Neuron (in vitro differentiated cells): ENCODE data around the gene HOXB7.

Source experiments
- H2AFZ ChIP-seq: one replicate; pipeline ENCODE4 v1.6.1; 2013; ENCODE audit warnings: low read depth, mild to moderate bottlenecking, inconsistent platforms, low read length, moderate library complexity
- H3K27me3 ChIP-seq: one replicate; pipeline ENCODE4 v1.6.1; 2013; ENCODE audit warnings: low read length; ENCODE audit not compliant: insufficient read depth
- H3K36me3 ChIP-seq: one replicate; pipeline ENCODE4 v1.6.1; 2013; ENCODE audit warnings: low read length; ENCODE audit not compliant: insufficient read depth
- H3K4me1 ChIP-seq: one replicate; pipeline ENCODE4 v1.6.1; 2013; ENCODE audit warnings: low read length; ENCODE audit not compliant: insufficient read depth
- H3K4me3 ChIP-seq: 2 replicates; pipeline ENCODE4 v1.5.1; 2013; ENCODE audit warnings: mild to moderate bottlenecking, low read length, moderate library complexity
- H3K9me3 ChIP-seq: one replicate; pipeline ENCODE4 v1.6.1; 2013; ENCODE audit warnings: low read length

The HOXB7 gene

GRCh38 chr17:48610282-48611211, at the start of gene HOXB7:
TSS of gene HOXB7 (minus strand) at chr17:48611017. CDS start at chr17:48610918, 99 bp downstream.
- H2AFZ ChIP-seq = peak within 1 kb of the TSS; percentile 30
- no peaks in the 10 kb centered on the region for H3K36me3 ChIP-seq
- H3K9me3 ChIP-seq = no peaks in the 10 kb centered on the region
- peaks cover 96% of the 10 kb centered on the region for H3K27me3 ChIP-seq
- peaks cover 6% of the 10 kb centered on the region for H3K4me1 ChIP-seq
- H3K4me3 ChIP-seq = peak within 1 kb of the TSS; percentile 29

GRCh38 chr17:48655913-48656312, 45.1 kb upstream of the HOXB7 start:
- no peaks in the 10 kb centered on the region for H3K4me1 ChIP-seq
- H3K27me3 ChIP-seq = peaks cover 24% of the 10 kb centered on the region
- H3K4me3 ChIP-seq = no peak overlapping the region
- no peaks in the 10 kb centered on the region for H3K9me3 ChIP-seq
- H3K36me3 ChIP-seq = no peaks in the 10 kb centered on the region
- H2AFZ ChIP-seq = no peak overlapping the region

- Histone ChIP-seq H3K4me3 (no peak overlapping the region), H3K36me3 (no peaks in the 10 kb centered on the region), H3K4me1 (no peaks in the 10 kb centered on the region), H3K27me3 (peaks cover 44% of the 10 kb centered on the region), H3K9me3 (no peaks in the 10 kb centered on the region), H2AFZ (no peak overlapping the region)
Observed at GRCh38 chr17:48649741-48650140, 38.9 kb upstream of the HOXB7 start.

- H3K9me3 ChIP-seq = no peaks in the 10 kb centered on the region
- H3K4me1 ChIP-seq = no peaks in the 10 kb centered on the region
- peaks cover 63% of the 10 kb centered on the region for H3K27me3 ChIP-seq
- no peak overlapping the region for H3K4me3 ChIP-seq
- H2AFZ ChIP-seq = no peak overlapping the region
- no peaks in the 10 kb centered on the region for H3K36me3 ChIP-seq
Observed at GRCh38 chr17:48647963-48648245, 37.1 kb upstream of the HOXB7 start.

GRCh38 chr17:48647103-48647962, 36.5 kb upstream of the HOXB7 start:
- Histone ChIP-seq H3K27me3 (peaks cover 69% of the 10 kb centered on the region), H3K4me3 (no peak overlapping the region)

GRCh38 chr17:48646183-48647102, 35.6 kb upstream of the HOXB7 start:
- no peak overlapping the region for H3K4me3 ChIP-seq
- peaks cover 77% of the 10 kb centered on the region for H3K27me3 ChIP-seq
- H3K4me1 ChIP-seq = no peaks in the 10 kb centered on the region
- H3K9me3 ChIP-seq = no peaks in the 10 kb centered on the region
- H3K36me3 ChIP-seq = no peaks in the 10 kb centered on the region
- no peak overlapping the region for H2AFZ ChIP-seq

More at GRCh38 chr17:48647103-48647962, 36.5 kb upstream of the HOXB7 start:
- H2AFZ ChIP-seq = no peak overlapping the region
- no peaks in the 10 kb centered on the region for H3K4me1 ChIP-seq
- no peaks in the 10 kb centered on the region for H3K9me3 ChIP-seq
- no peaks in the 10 kb centered on the region for H3K36me3 ChIP-seq

GRCh38 chr17:48645639-48646182, 34.9 kb upstream of the HOXB7 start:
- H2AFZ ChIP-seq = no peak overlapping the region
- peaks cover 85% of the 10 kb centered on the region for H3K27me3 ChIP-seq
- H3K36me3 ChIP-seq = no peaks in the 10 kb centered on the region
- H3K9me3 ChIP-seq = no peaks in the 10 kb centered on the region
- no peaks in the 10 kb centered on the region for H3K4me1 ChIP-seq
- H3K4me3 ChIP-seq = no peak overlapping the region

- Histone ChIP-seq H3K36me3 (no peaks in the 10 kb centered on the region), H3K27me3 (peaks cover 89% of the 10 kb centered on the region), H3K9me3 (no peaks in the 10 kb centered on the region), H3K4me1 (no peaks in the 10 kb centered on the region), H3K4me3 (no peak overlapping the region), H2AFZ (no peak overlapping the region)
Observed at GRCh38 chr17:48644910-48645557, 34.2 kb upstream of the HOXB7 start.

GRCh38 chr17:48644159-48644558, 33.3 kb upstream of the HOXB7 start:
- Histone ChIP-seq H3K36me3 (no peaks in the 10 kb centered on the region), H2AFZ (no peak overlapping the region), H3K4me1 (no peaks in the 10 kb centered on the region), H3K27me3 (peaks cover 92% of the 10 kb centered on the region), H3K9me3 (no peaks in the 10 kb centered on the region), H3K4me3 (no peak overlapping the region)

GRCh38 chr17:48643697-48644012, 32.8 kb upstream of the HOXB7 start:
- Histone ChIP-seq H3K9me3 (no peaks in the 10 kb centered on the region), H2AFZ (no peak overlapping the region), H3K4me3 (no peak overlapping the region), H3K36me3 (no peaks in the 10 kb centered on the region), H3K27me3 (peaks cover 97% of the 10 kb centered on the region), H3K4me1 (no peaks in the 10 kb centered on the region)

GRCh38 chr17:48642843-48643696, 32.3 kb upstream of the HOXB7 start:
- Histone ChIP-seq H3K9me3 (no peaks in the 10 kb centered on the region), H3K36me3 (no peaks in the 10 kb centered on the region), H3K27me3 (peaks cover 99% of the 10 kb centered on the region), H3K4me1 (no peaks in the 10 kb centered on the region), H2AFZ (no peak overlapping the region), H3K4me3 (no peak overlapping the region)
